Ramos (cell line): ENCODE measurements around the gene ATP1A4.

Experiments
- in situ Hi-C: fragments of 300-500 bp; cut with MboI; formaldehyde crosslinking; loops from one replicate; pipeline ENCODE4 v1.14.3; 2022; ENCODE audit warnings: low sequenced_read_pairs; ENCODE audit not compliant: unreplicated experiment

The ATP1A4 gene

DNA sequence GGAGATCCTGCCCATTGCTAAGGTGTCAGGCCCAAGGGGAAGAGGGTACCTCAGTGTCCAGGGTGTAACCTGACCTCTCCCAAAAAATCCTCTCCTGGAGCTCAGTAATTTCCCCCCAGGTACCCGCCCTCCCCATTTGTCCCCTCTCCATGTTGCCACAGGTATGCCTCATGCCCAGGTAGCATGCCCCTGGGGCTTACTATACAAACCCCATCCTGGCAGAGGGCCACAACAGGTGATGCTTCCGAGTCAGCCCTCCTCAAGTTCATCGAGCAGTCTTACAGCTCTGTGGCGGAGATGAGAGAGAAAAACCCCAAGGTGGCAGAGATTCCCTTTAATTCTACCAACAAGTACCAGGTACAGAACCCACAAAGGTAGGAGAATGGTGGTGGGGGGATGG lies 15.7 kb downstream of the ATP1A4 start:
- in situ Hi-C loops: no loop called here

DNA sequence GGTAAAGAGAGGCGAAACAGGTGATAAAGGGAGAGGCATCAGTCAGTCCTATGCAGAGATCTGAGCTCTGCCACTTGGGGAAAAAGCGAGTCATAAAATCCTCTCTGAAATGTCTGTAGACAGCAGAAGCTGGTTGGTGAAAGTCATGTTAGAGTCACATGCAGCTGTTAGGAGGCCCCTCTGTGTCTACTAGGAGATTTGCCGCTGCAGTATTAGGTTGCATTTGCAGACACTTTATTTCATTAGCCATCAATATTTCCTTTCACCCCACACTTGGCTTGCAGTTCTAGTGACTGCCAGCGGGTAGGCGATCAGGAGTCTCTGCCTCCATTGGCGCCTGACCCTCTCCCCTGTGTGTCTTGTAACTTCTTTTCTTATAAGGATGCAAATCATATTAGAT lies 16.2 kb downstream of the ATP1A4 start:
- in situ Hi-C loops: no loop called here

DNA sequence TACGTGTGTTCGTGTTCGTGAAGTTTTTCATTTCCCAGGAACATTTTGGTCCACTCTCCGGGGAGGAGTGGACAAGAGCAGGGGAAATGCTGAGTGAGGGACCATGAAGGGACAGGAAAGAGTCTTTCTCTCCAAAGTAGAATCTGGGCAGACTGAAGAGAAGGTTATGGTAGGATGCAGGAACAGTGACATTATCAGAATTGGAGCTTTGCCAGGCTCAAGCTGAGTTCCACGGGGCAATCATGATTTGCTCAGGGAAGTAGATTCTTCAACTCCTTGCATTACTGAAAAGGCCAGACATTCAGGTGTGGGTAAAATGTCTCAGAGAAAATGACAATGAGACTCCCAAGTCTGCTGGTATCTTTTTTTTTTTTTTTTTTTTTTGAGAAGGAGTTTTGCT lies 16.6 kb downstream of the ATP1A4 start:
- in situ Hi-C loops: no loop called here

DNA sequence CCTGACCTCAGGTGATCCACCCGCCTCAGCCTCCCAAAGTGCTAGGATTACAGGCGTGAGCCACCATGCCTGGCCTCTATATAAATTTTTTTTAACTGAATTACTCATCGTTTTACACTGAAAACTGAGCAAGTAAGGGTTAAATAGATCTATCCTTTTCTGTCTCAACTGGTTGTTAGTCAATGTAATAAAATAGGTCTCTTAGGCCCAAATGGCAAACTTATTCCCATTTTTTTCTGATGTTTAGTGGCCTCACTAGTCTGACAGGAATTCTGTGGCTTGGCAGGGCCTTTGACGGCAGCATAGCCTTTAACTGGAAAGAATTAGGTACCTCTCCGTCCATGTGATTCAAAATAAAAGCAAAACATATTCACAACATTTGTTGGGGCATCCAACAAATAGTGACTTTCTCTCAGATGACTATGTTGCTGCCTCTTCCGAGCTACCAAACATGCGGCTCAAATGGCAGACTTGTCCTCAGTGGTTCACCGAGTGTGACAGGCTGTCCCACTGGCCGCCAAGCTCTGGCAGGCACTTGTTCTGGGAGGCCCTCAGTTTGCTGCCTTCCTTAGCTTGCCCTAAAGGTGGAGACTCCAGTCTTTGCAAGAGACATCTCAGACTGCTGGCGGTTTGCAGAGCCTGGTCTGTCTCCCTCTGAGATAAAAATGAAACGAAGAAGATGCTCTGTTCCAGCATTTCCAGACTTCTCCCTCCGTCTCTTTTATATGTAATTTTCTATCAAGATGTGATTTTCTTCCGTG lies 17.4 kb downstream of the ATP1A4 start:
- in situ Hi-C loops: no loop called here

DNA sequence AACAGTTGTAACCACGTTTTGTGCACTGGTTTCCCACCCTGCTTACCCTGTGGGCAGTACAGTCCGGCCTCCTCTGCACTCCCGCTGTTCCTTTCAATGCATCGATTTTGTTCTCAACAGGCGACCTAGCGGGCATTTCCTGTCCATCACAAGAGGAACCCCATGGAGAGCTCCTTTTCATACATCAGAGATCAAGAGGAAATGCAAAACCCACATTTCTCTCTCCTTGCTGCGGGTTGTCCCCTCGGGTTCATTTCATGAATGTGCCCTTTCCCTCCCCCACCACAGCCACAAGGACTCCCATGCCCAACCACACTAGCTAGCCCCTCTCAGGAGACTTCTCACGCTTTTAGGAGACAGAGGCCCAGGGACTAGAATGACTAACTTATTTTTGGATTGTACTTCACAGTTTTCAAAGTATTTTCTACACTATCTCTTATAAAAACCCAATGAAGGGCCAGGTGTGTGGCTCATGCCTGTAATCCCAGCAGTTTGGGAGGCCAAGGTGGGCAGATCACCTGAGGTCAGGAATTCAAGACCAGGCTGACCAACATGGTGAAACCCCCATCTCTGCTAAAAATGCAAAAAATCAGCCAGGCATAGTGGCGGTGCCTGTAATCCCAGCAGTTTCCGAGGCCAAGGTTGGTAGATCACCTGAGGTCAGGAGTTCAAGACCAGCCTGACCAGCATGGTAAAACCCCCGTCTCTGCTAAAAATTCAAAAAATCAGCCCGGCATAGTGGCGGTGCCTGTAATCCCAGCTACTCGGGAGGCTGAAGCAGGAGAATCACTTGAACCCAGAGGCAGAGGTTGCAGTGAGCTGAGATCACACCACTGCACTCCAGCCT lies 18.4 kb downstream of the ATP1A4 start:
- in situ Hi-C loops: no loop called here

DNA sequence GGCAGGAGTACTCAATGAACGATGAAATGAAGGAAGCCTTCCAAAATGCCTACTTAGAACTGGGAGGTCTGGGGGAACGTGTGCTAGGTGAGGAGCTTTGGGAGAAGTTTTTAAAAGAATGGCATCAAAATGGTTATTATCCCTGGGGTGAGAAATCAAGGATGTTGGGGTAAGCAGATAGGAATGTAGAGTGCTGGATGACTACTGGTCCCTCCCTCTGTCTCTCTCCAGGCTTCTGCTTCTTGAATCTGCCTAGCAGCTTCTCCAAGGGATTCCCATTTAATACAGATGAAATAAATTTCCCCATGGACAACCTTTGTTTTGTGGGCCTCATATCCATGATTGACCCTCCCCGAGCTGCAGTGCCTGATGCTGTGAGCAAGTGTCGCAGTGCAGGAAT lies 20.0 kb downstream of the ATP1A4 start:
- in situ Hi-C loops: no loop called here

DNA sequence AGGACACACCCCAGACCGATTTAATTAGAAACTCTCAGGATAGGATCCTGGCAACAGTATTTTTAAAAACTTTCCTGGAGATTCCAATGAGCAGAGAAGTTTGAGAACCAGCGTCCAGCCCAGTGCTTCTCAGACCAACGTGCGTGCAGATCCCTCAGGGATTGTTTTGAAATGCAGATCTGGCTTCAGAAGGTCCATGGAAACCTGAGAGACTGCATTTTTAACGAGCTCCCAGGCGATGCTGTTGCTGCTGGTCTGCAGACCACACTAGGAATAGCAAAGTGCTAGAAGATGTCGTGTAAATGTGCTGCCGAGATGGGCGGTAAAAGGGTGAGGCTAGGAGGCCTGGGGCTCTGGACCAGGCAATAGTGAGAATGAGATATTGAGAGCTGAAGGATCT lies 20.6 kb downstream of the ATP1A4 start:
- in situ Hi-C loops: no loop called here

DNA sequence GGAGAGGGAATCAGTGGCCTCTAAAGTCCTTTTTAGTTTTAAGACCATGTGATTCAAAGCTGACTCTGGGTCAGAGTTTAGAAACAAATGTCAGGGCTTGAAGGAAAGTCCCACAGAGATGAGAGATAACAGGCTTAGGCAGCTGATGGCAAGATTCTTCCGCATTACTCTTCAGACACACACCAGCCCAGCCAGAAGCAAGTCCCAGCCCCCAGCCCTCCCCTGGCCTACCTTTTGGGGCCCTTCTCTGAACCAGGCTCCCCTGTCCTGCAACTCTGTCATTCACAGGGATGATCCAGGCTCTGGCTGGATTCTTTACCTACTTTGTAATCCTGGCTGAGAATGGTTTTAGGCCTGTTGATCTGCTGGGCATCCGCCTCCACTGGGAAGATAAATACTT lies 25.8 kb downstream of the ATP1A4 start:
- in situ Hi-C loops: no loop called here

DNA sequence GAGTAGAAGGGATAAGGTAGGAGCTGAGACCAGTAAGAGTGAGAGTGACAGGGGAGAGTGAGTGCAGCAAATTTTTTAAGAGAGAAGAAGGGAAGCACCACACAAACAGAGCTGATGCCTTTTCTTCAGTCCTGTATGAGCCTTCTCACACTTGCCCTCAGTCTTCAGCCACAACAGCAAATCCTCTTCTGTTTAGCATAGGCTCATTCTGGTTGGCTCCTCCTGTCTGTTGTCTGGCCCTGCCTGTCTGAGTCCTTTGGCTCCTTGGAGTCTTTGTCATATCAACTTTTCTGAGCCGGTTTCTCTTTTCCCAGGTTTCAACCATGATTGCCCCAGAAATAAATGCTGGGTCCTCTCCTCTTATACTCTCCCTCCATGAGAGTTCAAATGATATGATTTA lies 26.3 kb downstream of the ATP1A4 start:
- in situ Hi-C loops: no loop called here

DNA sequence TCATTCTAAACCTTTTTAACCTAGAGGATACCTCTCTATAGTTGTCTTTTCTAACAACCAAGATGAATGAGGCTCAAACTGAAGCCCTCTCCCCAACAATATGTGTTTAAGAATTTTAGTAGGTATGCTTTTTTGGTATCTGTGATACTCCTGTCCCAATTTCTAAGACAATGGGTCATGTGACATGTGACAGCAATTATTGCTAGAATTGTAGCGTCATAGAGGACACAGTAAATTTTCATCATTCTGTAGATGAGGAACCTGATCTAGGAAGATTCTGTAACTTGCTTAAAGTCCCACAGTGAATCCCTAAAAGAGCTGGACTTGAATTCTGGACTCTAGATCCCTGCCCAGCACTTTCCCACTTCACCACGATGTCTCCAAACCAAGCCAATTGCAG lies 27.3 kb downstream of the ATP1A4 start:
- in situ Hi-C loops: no loop called here

DNA sequence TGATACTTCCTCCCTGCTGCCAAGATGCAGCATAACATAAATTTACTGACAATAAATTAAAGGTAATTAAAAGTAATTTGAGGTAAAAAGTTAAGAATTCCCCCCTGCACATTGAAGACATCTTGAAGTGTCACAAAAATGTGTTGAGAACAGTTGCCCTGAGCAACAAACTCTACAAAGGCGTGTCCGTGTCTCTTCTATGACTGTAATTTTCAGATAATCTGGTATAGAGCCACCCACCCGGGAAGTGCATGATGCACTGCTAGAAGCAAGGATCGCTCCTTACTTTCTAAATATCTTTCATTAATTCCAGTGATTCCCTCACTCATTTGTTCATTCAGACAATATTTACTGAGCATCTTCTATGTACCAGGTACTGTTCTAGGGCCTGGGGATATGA lies 27.9 kb downstream of the ATP1A4 start:
- in situ Hi-C loops: no loop called here

DNA sequence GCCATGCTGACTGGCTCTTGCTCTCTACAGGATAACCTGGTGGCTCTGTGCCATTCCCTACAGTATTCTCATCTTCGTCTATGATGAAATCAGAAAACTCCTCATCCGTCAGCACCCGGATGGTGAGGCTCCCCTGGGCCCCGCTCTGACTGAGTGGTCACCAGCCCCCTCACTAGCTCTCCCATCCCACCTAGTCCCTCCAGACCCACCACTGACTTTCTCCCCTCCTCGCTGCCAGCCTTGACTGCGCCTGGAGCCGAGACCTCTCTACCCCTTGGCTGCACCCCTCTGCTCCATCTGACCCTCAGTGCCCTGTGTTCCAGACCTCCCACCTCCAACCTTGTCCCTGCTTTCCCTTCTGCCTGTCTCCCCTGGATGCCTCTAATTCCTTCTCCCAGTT lies 34.8 kb downstream of the ATP1A4 start:
- in situ Hi-C loops: no loop called here

DNA sequence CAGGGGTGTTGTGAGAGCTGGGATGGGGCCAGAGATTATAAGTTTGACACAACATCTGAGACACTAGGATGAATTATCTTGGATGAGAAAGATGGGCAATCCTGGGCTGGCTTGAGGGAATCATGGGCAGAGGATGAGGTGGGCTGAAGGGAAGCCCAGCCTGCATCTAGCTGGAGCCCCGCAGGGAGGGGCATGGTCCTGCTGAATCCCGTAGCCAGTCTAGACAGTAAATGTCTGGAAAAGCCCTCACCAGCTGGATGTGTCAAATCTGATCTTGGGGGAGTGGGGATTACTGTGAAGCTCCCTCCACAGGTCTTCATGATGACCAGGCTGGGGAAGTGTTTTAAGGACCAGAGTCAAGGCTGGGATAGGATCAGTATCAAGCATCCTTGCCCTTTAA lies 35.3 kb downstream of the ATP1A4 start:
- in situ Hi-C loops: no loop called here

DNA sequence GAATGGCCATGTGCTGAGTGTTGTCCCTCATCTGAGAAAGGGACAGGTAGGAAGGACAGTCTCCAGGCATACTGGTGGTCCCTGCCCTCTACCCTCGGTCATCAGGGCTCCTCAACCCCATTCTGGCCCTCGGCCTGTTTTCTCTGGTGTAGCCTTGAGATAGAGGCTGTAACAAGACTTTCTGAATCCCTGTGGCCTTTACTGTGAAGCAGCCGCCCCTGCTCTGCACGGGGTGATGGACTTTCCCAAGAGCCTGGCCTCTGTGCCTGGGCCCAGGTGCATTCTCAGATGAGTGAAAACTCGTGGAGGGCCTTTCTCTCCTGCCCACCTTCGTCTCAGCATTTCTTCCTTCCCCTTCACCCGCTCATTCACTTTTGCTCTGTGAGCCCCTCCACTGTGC lies 36.0 kb downstream of the ATP1A4 start:
- in situ Hi-C loops: no loop called here

DNA sequence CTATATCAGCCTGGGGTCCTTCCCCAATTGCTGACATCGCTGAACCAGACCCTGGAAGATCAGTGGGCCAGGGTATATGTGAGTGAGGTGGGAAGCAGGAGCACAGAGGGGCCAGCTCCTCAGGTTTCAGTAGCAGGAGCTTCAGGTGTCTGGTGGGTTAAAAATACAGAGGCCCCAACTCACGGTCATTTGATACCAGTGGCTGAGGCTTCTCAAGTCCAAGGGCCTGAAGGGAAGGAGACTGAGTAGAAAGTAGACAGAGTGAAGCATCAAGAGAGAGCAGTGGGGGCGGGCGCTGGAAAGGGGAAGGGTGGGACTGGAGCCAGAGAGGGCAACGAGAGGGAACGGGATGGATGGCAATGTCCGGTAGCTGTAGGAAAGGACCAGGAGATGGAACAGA lies 36.9 kb downstream of the ATP1A4 start:
- in situ Hi-C loops: no loop called here

DNA sequence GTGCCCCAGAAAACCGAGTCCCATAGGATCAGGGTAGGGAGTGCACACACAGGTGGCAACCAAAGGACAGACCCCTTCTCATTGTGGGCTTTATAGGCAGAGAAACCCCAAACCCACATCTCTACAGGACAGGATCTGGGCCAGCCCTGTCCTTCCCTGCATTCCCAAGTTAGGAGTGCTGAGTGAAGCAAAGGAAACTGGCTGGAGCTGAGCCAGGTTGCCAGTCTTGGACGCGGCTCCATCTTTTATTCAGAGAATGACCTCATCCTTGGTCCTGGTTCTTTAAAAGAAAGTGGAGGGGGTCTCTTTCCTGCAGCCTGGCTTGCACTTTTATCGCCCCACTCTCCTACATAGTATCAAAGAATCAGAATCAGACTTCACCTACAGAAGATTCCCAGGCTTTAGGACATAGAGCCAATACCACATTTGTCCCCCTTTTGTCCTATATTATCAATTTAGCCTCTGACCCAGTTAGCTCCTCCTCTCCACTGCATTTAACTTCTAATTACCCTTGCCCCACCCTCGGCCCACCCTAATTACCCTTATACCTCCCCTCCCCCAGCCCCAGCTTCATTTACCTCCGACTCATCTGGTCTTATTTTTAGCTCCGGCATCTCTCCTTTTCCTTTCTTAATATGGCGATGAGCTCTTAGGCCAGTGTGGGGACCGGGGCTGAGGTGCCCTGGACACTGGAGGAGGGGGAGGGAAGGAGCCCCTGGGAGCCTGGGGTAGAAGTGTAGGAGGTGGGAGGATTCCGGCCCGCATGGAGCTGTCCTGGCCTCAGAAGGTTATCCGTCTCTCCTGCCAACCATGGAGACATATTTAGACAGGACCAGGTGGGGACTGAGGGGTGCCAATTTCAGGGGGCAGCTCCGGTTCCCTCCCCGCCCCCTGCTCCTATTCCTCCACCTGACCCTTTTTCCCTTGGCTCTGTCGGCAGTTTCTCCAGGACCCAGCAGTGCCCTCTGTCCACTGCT lies 38.5 kb downstream of the ATP1A4 start, which contains the start of gene CASQ1:
TSS of gene CASQ1 (plus strand) at position 927 of the 977 bp plus-strand sequence. CDS start 177 bp downstream, outside the sequence.
- in situ Hi-C loops: loop anchor here (5.0 to 10.0 kb wide), 3 partner anchors 102 to 425 kb away; no protein-coding TSS in a partner anchor

DNA sequence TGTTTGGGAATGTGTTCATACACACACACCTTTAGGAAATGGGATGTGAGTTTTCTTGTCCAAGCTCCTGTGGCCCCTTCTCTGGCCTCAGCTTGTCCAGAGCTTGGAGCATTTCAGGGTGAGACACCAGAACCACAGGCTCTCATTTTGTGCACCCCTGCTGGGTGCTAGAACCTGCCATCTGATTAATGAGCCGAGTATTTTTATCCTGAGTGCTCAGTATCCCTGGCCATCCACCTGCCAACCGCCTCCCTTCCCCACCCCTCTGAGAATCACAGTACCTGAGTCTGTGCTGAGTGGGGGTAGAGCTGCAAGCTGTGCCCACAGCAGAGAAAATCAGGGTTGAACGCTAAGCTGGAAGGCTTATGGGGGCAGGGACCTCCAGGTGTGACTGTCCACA lies 40.4 kb downstream of the ATP1A4 start:
- in situ Hi-C loops: loop anchor here (5.0 to 10.0 kb wide), 3 partner anchors 101 to 423 kb away; no protein-coding TSS in a partner anchor

DNA sequence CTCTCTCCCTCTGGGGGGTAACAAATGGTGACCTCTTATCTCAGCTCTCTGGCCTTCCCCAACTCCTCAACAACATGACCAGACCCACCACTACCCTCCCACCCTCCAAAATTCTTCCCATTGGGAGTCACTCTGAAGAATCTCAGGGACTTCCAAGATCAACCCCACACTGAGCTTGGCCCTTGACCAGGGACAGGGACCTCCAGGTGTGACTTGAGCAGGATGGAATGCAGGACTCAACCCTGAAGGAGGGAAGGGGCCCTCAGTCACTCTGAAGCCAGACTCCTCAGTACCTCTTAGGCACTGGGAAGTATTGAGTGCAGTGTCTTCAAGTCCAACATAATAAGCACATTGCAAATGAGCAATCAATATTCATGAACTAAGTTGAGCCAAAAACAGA lies 40.8 kb downstream of the ATP1A4 start:
- in situ Hi-C loops: loop anchor here (5.0 to 10.0 kb wide), 3 partner anchors 100 to 423 kb away; no protein-coding TSS in a partner anchor

DNA sequence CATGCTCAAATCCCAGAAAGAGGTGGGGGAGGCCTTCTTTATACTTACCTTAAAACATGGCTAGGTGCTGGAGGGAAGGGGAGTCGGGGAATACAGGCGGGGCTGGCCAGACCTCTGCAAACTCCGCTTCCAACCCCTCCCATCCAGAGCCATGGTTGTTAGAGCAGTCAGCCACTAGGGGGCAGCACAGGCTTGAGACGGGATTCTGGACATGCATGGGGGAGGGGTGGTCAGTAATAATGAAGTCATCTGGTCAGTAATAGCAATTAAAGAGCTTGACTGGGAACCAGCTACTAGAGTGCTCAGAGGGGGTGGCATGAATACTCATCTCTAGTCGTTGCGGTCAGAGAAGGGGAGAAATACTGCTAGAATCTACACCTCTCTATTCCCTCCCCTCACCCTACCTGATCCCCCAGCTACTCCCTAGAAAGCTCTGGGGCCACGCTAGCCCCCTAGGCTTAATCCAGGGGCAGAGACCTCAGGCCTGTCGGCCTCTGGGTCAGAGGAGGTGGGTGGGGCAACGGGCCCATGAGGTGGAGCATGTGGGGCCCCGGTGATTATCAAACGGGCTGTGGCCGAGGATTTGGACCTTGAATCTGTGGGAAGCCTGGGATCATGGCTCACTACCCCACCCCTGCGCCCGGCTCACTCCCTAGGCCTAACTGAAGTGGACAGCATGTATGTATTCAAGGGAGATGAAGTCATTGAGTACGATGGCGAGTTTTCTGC lies 41.9 kb downstream of the ATP1A4 start:
- in situ Hi-C loops: loop anchor here (5.0 to 10.0 kb wide), 3 partner anchors 99 to 422 kb away; no protein-coding TSS in a partner anchor
